ENCODE results near the gene RPS25. TPM values are rescaled to one million over a fixed set of nuclear protein-coding genes. Genes with fewer than 3 reads are reported as not detected.

Gene RPS25
- 1,431 and 2,715 TPM in 2 replicates for total RNA-seq

DNA sequence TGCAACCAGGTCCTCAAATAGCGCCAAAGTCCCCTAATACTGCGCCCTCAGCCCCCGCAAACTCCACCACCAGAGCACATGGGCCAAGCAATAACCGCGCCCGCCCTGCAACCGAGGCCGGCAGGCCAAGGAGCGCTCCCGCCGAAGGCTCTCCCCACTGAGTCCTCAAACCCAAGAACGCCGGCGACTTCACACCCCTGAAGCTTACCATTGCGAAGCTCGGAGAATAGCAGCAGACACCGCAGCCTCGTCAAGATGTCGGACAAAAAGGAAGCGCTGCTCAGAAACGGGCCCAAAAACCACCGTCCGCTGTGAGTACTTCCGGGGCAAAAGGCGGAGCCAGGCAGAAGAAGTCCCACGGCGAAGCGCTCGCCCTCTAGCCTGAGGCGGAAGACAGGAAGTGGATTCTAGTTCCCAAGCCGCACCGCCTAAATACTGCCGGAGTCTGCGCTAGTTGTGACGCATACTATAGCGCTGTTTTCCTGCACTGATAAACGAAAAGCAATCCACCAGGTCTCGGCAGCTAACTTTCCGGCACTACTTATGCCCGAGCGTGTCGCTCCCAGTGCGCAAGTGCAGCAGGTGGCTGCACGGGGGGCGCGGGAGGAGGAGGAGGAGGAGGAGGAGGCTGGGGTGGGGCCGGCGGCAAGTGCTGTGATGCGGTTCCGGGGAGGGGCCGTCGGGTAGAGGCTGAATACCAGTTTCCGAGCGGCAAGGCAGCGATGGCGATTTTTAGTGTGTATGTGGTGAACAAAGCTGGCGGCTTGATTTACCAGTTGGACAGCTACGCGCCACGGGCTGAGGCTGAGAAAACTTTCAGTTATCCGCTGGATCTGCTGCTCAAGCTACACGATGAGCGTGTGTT lies at the start of gene RPS25, which contains the start of gene TRAPPC4:
Gene RPS25 (minus strand): TSS at position 270 of the 865 bp plus-strand sequence. CDS start 59 bp downstream, at position 211.
Gene TRAPPC4 (plus strand): TSS at position 693 of the 865 bp plus-strand sequence. CDS start 30 bp downstream, at position 723.

GRCh38 chr11:119067371-119068222 lies 49.5 kb upstream of the RPS25 start, which contains the start of gene VPS11:
VPS11 (plus strand) TSS chr11:119067818; CDS start chr11:119067824, 6 bp downstream.

DNA sequence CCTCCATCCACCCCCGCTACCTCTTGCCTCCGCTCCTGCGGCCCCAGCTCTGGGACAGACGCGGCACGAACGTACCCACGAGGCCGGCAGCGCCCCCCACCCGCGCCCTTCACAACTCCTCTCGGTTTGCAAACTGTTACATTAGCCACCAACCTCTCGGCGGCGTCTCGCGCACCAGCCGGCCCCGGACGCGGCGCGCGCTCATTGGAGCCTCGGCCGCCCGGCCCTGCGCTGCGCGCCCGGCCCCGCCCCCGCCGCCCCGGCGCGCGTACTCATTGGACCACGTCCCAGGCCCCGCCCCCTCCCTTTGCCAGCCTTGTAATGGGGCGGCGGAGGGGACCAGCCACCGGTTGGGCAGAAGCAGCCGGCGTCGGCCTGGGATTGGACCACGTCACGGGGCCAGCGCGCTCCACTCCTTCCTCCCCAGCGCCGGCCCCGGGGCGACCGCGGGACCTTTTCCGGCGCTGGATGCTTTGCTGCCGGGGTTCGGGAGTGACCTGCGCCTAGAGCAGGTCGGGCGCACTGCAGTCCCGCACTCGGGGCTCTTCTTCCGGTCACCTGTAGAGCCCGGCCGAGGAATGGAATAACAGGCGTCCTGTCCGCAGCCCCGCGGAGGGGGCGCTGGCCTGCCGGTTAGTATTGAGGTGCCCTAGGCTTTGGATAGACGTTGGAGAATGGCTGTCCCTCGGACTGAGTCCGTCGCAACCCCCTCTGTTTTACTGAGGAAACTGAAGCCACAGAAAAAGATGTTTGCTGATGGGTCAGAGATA lies 39.0 kb upstream of the RPS25 start, which contains the start of gene HYOU1:
Gene HYOU1 (minus strand): TSS at position 206 of the 770 bp plus-strand sequence. CDS start 1,045 bp downstream, outside the sequence.

DNA sequence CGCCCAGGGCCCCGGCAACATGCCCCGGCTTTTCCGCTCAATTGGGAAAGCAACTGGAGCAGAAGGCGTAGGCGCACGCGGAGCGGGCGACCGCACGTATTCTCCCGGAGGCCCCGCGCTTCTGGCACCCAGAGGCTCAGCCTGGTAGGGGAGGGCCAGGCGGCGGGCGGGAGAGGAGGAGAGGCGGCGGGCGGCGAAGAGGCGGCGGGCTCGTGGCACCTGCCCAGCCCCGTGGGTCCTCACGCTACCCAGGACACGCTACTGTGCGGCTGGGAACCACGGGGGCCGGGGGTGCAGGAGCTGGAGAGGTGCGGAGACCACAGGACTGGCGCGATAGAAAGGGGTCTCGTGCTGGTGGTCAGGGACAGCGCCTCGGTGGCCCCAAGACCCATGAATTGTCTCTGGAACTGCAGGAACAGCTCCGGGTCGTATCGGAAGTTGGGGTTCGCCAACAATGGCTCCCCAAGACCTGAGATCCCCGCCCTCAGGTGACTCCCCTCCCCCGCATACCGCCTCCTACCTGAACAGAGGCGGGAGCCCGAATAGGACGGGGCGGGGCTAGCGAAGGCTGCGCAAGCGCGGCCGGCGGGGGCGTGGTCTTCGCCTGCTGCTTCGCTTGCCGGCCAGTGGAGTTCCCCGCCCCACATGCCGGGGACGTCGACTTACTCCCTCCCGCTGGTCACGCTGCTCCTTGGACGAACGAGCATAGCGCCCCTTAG lies 12.3 kb upstream of the RPS25 start, which contains the start of gene SLC37A4:
Gene SLC37A4 (minus strand): TSS at position 549 of the 719 bp plus-strand sequence.

DNA sequence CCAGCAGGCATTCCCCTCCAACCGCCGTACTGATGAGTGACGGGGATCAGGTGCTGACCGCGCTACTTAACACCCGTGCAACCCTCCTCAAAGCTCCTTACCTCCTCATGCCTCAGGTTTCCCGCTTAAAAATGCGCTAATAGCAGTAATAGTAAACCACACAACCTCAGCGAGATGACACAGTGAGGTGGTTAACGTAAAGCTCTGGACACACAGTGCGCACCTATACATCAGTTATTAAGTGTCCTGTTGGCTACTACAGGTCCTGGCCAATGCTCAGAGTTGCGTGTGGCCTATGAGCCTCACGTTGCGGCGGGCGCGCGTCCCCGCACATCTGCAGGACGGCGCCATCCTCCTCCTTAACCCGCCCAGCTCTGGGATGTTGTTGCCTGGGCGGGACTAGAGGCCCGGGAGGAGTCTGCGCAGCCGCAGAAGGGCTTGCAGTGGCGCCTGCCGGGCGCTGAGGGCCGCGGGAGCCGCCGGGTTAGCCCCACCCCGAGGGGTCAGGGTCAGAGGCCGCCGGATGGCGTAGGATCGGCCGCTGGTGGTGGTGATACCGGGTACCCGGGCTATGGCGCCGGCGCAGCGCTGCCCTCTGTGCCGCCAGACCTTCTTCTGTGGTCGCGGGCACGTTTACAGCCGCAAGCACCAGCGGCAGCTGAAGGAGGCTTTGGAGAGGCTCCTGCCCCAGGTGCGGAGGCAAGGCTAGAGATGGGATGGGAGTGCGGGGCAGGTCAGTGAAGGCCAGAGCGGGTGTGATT lies 20.3 kb downstream of the RPS25 start, which contains the start of gene CENATAC:
Gene CENATAC (plus strand): TSS at position 512 of the 761 bp plus-strand sequence. CDS start 60 bp downstream, at position 572.

GRCh38 chr11:118971646-118972045 lies 46.5 kb downstream of the RPS25 start, which contains the start of gene FOXR1:
FOXR1 (plus strand) TSS chr11:118971761; CDS start chr11:118971932, 171 bp downstream.

Small RNAs within 50 kb of the gene (small RNA-seq; reads per million reads assigned to genes)
- gene AP003392.2 (not detected), gene RF00017 (not detected), gene RF00019 (not detected)

Other genes with a start within 250 kb of the RPS25 start
- 153 and 194 TPM in 2 replicates for gene DDX6, start 227.2 kb downstream of the RPS25 start, total RNA-seq
- under 0.01 TPM in 1 of 2 replicates, not detected in the other for gene CXCR5, start 134.5 kb downstream of the RPS25 start, total RNA-seq
- 17.3 and 27.6 TPM in 2 replicates for gene BCL9L, start 92.4 kb downstream of the RPS25 start, total RNA-seq
- gene UPK2, start 62.0 kb downstream of the RPS25 start, total RNA-seq, result 0.22 TPM in 1 of 2 replicates, not detected in the other
- gene FOXR1, start 46.6 kb downstream of the RPS25 start, total RNA-seq, result not detected in 2 replicates
- 34.0 and 46.0 TPM in 2 replicates for gene CENATAC, start 20.2 kb downstream of the RPS25 start, total RNA-seq
- gene TRAPPC4, start 423 bp upstream of the RPS25 start, total RNA-seq, result 33.6 and 56.3 TPM in 2 replicates
- 8.6 and 12.5 TPM in 2 replicates for gene SLC37A4, start 12.5 kb upstream of the RPS25 start, total RNA-seq
- 89.5 and 89.6 TPM in 2 replicates for gene HYOU1, start 38.9 kb upstream of the RPS25 start, total RNA-seq
- gene VPS11, start 49.5 kb upstream of the RPS25 start, total RNA-seq, result 30.3 and 36.4 TPM in 2 replicates
- gene HMBS, start 66.5 kb upstream of the RPS25 start, total RNA-seq, result 5.5 and 8.8 TPM in 2 replicates
- 18.8 and 20.5 TPM in 2 replicates for gene DPAGT1, start 83.5 kb upstream of the RPS25 start, total RNA-seq
- gene C2CD2L, start 89.0 kb upstream of the RPS25 start, total RNA-seq, result 2.6 and 3.3 TPM in 2 replicates
- 15.0 and 16.5 TPM in 2 replicates for gene HINFP, start 103.2 kb upstream of the RPS25 start, total RNA-seq
- gene ABCG4, start 130.7 kb upstream of the RPS25 start, total RNA-seq, result 0.13 and 0.22 TPM in 2 replicates
- gene NLRX1, start 150.4 kb upstream of the RPS25 start, total RNA-seq, result 21.7 and 23.2 TPM in 2 replicates
- gene NHERF4, start 167.1 kb upstream of the RPS25 start, total RNA-seq, result 0.22 and 0.26 TPM in 2 replicates
- gene CBL, start 188.0 kb upstream of the RPS25 start, total RNA-seq, result 8.8 and 11.6 TPM in 2 replicates